ENCODE results near the gene CSE1L. TPM values are rescaled to one million over a fixed set of nuclear protein-coding genes. Genes with fewer than 3 reads are reported as not detected.

The CSE1L gene

GRCh38 chr20:49140411-49140810 lies 94.3 kb downstream of the CSE1L start:
- H2BK15ac ChIP-seq (ENCODE audit: low read length) = no peak overlapping the region
- WGBS, 2 donors (ENCODE audit: extremely low coverage in 2 of 2, insufficient read length in 2 of 2, insufficient replicate concordance in 1 of 2) = no CpG with 5 or more reads among the region's 2 CpGs

DNA sequence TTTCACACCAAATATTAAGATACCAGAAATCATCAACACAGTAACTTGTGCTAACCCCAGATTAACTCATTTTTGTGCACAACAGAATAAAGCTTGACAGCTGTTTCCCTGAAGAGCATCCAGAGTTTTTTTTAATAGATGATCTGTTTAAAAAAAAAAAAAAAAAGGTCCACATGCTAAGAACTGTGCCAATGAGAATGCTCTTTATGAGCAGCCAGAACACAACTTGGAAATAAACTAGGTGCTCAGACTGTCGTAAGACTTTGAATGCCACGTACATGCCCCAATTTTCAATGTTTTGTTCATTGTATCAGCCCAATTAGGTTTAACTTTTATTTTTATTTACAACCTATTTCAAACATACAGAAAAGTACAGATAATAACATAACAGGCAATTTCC lies 94.7 kb downstream of the CSE1L start:
- Histone ChIP-seq H2AFZ (ENCODE audit: low read length) (no peak overlapping the region), H3K36me3 (replicated peaks in 1 of 2; ENCODE audit: control insufficient read depth in 2 of 2, insufficient read depth in 2 of 2, low read length in 2 of 2) (peaks cover 3 to 62% of the 10 kb centered on the region in 2 donors), H2AK5ac (ENCODE audit: low read depth, low read length) (no peak overlapping the region), H3K14ac (ENCODE audit: low read length) (no peak overlapping the region), H3K79me1 (ENCODE audit: low read depth, low read length) (peaks cover under 1% of the 10 kb centered on the region), H3K27me3 (ENCODE audit: control insufficient read depth in 3 of 3, insufficient read depth in 3 of 3, low read depth in 1 of 3, low read length in 3 of 3) (no peaks in the 10 kb centered on the region), H2BK15ac (ENCODE audit: low read length) (no peak overlapping the region), H4K8ac (ENCODE audit: low read depth, low read length) (no peak overlapping the region), H3K27ac (replicated peaks; ENCODE audit: low read length) (no peak overlapping the region), H3K9ac (ENCODE audit: low read depth, low read length, poor library complexity) (no peak overlapping the region), H3K4me1 (ENCODE audit: control insufficient read depth in 2 of 2, insufficient read depth in 1 of 2, low read depth in 1 of 2, low read length in 2 of 2) (no peaks in the 10 kb centered on the region), H3K23ac (ENCODE audit: low read depth, low read length, poor library complexity) (no peak overlapping the region), H3K4me3 (ENCODE audit: low read length in 2 of 2) (no peak overlapping the region), H2BK12ac (ENCODE audit: low read length) (no peak overlapping the region), H3K4ac (ENCODE audit: low read length) (no peak overlapping the region), H2BK5ac (ENCODE audit: low read length) (no peak overlapping the region), H3K18ac (ENCODE audit: low read length) (no peak overlapping the region), H2BK120ac (ENCODE audit: low read depth, low read length) (no peak overlapping the region), H4K91ac (ENCODE audit: low read depth, low read length, poor library complexity) (no peak overlapping the region), H3K4me2 (ENCODE audit: insufficient read depth, low read length, poor library complexity, severe bottlenecking) (no peak overlapping the region), H3K9me3 (replicated peaks in 1 of 2; ENCODE audit: control insufficient read depth in 2 of 2, insufficient read depth in 1 of 2, low read depth in 1 of 2, low read length in 2 of 2) (no peaks in the 10 kb centered on the region)
- DNase-seq (ENCODE audit: low spot score) = no peak
- no CpG with 5 or more reads among the region's 2 CpGs for WGBS, 2 donors (ENCODE audit: extremely low coverage in 2 of 2, insufficient read length in 2 of 2, insufficient replicate concordance in 1 of 2)

More at GRCh38 chr20:49140411-49140810, 94.3 kb downstream of the CSE1L start:
- Histone ChIP-seq H3K79me1 (ENCODE audit: low read depth, low read length) (no peaks in the 10 kb centered on the region), H3K4me2 (ENCODE audit: insufficient read depth, low read length, poor library complexity, severe bottlenecking) (no peak overlapping the region), H2BK120ac (ENCODE audit: low read depth, low read length) (no peak overlapping the region), H3K4me3 (ENCODE audit: low read length in 2 of 2) (no peak overlapping the region), H4K8ac (ENCODE audit: low read depth, low read length) (no peak overlapping the region), H3K9me3 (replicated peaks in 1 of 2; ENCODE audit: control insufficient read depth in 2 of 2, insufficient read depth in 1 of 2, low read depth in 1 of 2, low read length in 2 of 2) (no peaks in the 10 kb centered on the region), H4K91ac (ENCODE audit: low read depth, low read length, poor library complexity) (no peak overlapping the region), H2BK12ac (ENCODE audit: low read length) (no peak overlapping the region), H3K4ac (ENCODE audit: low read length) (no peak overlapping the region), H2AFZ (ENCODE audit: low read length) (no peak overlapping the region), H3K36me3 (replicated peaks in 1 of 2; ENCODE audit: control insufficient read depth in 2 of 2, insufficient read depth in 2 of 2, low read length in 2 of 2) (peaks cover 3 to 62% of the 10 kb centered on the region in 2 donors), H2AK5ac (ENCODE audit: low read depth, low read length) (no peak overlapping the region), H3K18ac (ENCODE audit: low read length) (no peak overlapping the region), H3K23ac (ENCODE audit: low read depth, low read length, poor library complexity) (no peak overlapping the region), H3K27ac (replicated peaks; ENCODE audit: low read length) (no peak overlapping the region), H3K4me1 (ENCODE audit: control insufficient read depth in 2 of 2, insufficient read depth in 1 of 2, low read depth in 1 of 2, low read length in 2 of 2) (no peaks in the 10 kb centered on the region), H3K27me3 (ENCODE audit: control insufficient read depth in 3 of 3, insufficient read depth in 3 of 3, low read depth in 1 of 3, low read length in 3 of 3) (no peaks in the 10 kb centered on the region), H2BK5ac (ENCODE audit: low read length) (no peak overlapping the region), H3K9ac (ENCODE audit: low read depth, low read length, poor library complexity) (no peak overlapping the region), H3K14ac (ENCODE audit: low read length) (no peak overlapping the region)
- no peak for DNase-seq (ENCODE audit: low spot score)

Small RNAs within 50 kb of the gene (small RNA-seq; reads per million reads assigned to genes)
- gene SNAP23P1 (ENCODE audit: insufficient read depth) = not detected
